ENCODE results near the gene VPS35.

GRCh38 chr16:46614006-46614405 lies 75.0 kb downstream of the VPS35 start:
- TF ChIP-seq CTCF (IDR thresholded peaks at IDR 0.05): no peak
- TF ChIP-seq POLR2A (IDR thresholded peaks at IDR 0.05): no peak
